NCI-H2227 treated with DMSO at 0.1 percent for 48 hours (cell line): Measurements from ENCODE around the gene HINFP.
"Not testable (repeated sequence)": the region's sequence is repeated elsewhere in the genome, so short reads cannot be mapped to it uniquely, and the experiment has no call there.

Source experiments
- DNase-seq: peaks from one replicate; lab custom pipeline; 2025; lab: John Stamatoyannopoulos, UW

Gene HINFP

GRCh38 chr11:119155733-119156492 lies 34.5 kb downstream of the HINFP start:
- DNase-seq = no peak

- no peak for DNase-seq
These were observed 35.1 kb downstream of the HINFP start for GRCh38 chr11:119156496-119156895.

- DNase-seq = no peak
These were observed 35.7 kb downstream of the HINFP start for GRCh38 chr11:119157063-119157462.

GRCh38 chr11:119158467-119158866 lies 37.1 kb downstream of the HINFP start:
- no peak for DNase-seq

- DNase-seq = no peak
These were observed 38.8 kb downstream of the HINFP start for GRCh38 chr11:119160151-119160550.

- no peak for DNase-seq
These were observed 40.5 kb downstream of the HINFP start for GRCh38 chr11:119161871-119162270.

- no peak for DNase-seq
These were observed 45.1 kb downstream of the HINFP start for GRCh38 chr11:119166368-119167076.

GRCh38 chr11:119167077-119167458 lies 45.7 kb downstream of the HINFP start:
- DNase-seq = not testable (repeated sequence)

- no peak for DNase-seq
These were observed 46.6 kb downstream of the HINFP start for GRCh38 chr11:119167933-119168332.

GRCh38 chr11:119168471-119169281 lies 47.3 kb downstream of the HINFP start, which contains the start of gene NLRX1:
Gene NLRX1, plus strand, starts transcription at chr11:119168725. Its CDS starts 2,679 bp downstream, at chr11:119171404.
- DNase-seq = no peak

GRCh38 chr11:119169282-119169719 lies 47.9 kb downstream of the HINFP start:
- DNase-seq = no peak

GRCh38 chr11:119172513-119172912 lies 51.1 kb downstream of the HINFP start:
- DNase-seq = no peak

- no peak for DNase-seq
These were observed 52.1 kb downstream of the HINFP start for GRCh38 chr11:119173453-119173852.

GRCh38 chr11:119175493-119176077 lies 54.2 kb downstream of the HINFP start:
- peak; percentile 63 for DNase-seq

- DNase-seq = no peak
These were observed 56.8 kb downstream of the HINFP start for GRCh38 chr11:119178166-119178680.

- no peak for DNase-seq
These were observed 58.0 kb downstream of the HINFP start for GRCh38 chr11:119179342-119179741.

- no peak for DNase-seq
These were observed 58.6 kb downstream of the HINFP start for GRCh38 chr11:119179983-119180382.

GRCh38 chr11:119180729-119181676 lies 59.6 kb downstream of the HINFP start:
- DNase-seq = no peak

- no peak for DNase-seq
These were observed 60.5 kb downstream of the HINFP start for GRCh38 chr11:119181677-119182412.

- not testable (repeated sequence) for DNase-seq
These were observed 63.0 kb downstream of the HINFP start for GRCh38 chr11:119184399-119184798.
